Measurements from ENCODE around the gene FBXO22. TPM values are rescaled to one million over a fixed set of nuclear protein-coding genes. Genes with fewer than 3 reads are reported as not detected.
"Not testable (repeated sequence)": the region's sequence is repeated elsewhere in the genome, so short reads cannot be mapped to it uniquely, and the experiment has no call there.

FBXO22 gene
- total RNA-seq, 1 donor from 2014 or later, result 19.0 TPM

GRCh38 chr15:75981149-75981815 lies 77.6 kb downstream of the FBXO22 start:
- no peak for DNase-seq

GRCh38 chr15:75982468-75982867 lies 78.8 kb downstream of the FBXO22 start:
- DNase-seq, result no peak

GRCh38 chr15:75984706-75985105 lies 81.0 kb downstream of the FBXO22 start:
- DNase-seq, result not testable (repeated sequence)

- no peak for DNase-seq
Measured at GRCh38 chr15:75985971-75986370, 82.3 kb downstream of the FBXO22 start.

GRCh38 chr15:75989045-75989444 lies 85.4 kb downstream of the FBXO22 start:
- peak; percentile 8 for DNase-seq

GRCh38 chr15:75989875-75990274 lies 86.2 kb downstream of the FBXO22 start:
- DNase-seq, result no peak

Small RNAs within 50 kb of the gene (small RNA-seq; reads per million reads assigned to genes)
- not detected for gene RN7SL510P (ENCODE audit: low replicate concordance)

Other genes with a start within 250 kb of the FBXO22 start
- gene CSPG4, start 191.0 kb upstream of the FBXO22 start, total RNA-seq, result 246 TPM
- 51.0 TPM for gene UBE2Q2, start 60.4 kb upstream of the FBXO22 start, total RNA-seq
- not detected for gene NRG4, start 108.5 kb downstream of the FBXO22 start, total RNA-seq
- gene TMEM266, start 156.1 kb downstream of the FBXO22 start, total RNA-seq, result not detected